GM18951 (cell line): ENCODE results near the gene KIAA0513.
"Not testable (repeated sequence)": the region's sequence is repeated elsewhere in the genome, so short reads cannot be mapped to it uniquely, and the experiment has no call there.

Experiments
- POLR2A ChIP-seq: IDR thresholded peaks from 4 replicates; pipeline ENCODE4 v1.6.1; 2011; ENCODE audit warnings: mild to moderate bottlenecking; ENCODE audit not compliant: insufficient read length, insufficient read depth; ENCODE audit errors: extremely low read depth
- in situ Hi-C: fragments of 300-500 bp; cut with MboI; formaldehyde crosslinking; loops from one replicate; pipeline ENCODE4 v1.12.0; 2022; ENCODE audit warnings: low sequenced_read_pairs, mixed read lengths, inconsistent platforms; ENCODE audit not compliant: unreplicated experiment

Gene KIAA0513

DNA sequence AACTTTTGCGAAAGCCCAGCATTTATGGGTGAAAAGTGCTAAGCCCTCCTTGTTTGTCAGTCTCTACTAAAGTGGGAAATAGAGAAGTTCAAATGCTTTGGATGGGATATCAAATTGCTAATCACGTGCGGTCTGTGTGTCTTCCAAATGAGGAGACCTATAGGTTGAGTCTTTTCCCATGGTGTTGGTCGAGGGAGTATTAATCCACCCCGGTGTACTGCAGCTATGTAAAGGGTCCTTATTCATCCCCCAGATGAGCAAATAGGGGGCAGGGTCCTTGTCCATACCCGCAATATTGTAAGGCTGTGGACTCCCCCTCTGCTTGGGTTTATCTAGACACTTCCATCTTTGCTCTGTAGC, 14.6 kb downstream of the KIAA0513 start:
- TF ChIP-seq POLR2A, result no peak
- in situ Hi-C loops, result no loop called here

DNA sequence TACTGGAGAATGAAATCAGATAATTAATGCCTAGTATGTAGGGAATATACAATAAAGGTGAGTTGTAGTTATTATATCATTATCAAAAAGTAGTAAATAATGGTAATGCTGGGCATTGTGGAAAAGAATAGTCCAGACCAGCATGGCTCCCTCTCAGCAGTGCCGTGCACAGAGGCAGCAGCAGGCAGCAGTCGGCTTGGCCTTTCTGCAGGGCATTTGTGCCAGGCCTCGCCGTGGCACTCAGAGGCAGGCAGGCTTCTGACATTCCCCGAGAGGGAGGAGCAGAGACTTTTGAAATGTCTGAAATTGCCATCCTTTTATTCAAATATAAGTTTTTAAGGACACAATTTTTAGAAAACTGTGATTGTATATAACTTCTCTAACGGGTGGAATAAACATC, 15.0 kb downstream of the KIAA0513 start:
- in situ Hi-C loops, result no loop called here
- TF ChIP-seq POLR2A, result no peak

DNA sequence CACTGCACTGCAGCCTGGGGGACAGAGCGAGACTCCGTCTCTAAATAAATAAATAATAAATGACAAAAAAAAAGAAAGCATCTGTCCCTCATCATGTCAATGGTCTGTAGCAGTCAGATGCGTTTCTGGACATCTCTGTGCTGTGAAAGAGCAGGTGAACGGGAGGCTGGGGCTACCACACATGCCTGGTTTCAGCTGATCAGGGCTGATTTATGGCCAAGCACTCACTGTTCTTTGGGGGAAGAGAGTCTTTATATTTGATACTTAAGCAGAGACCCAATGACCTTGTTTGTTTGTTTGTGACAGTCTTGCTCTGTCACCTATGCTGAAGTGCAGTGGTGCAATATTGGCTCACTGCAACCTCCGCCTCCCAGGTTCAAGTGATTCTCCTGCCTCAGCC, 17.5 kb downstream of the KIAA0513 start:
- in situ Hi-C loops, result no loop called here

DNA sequence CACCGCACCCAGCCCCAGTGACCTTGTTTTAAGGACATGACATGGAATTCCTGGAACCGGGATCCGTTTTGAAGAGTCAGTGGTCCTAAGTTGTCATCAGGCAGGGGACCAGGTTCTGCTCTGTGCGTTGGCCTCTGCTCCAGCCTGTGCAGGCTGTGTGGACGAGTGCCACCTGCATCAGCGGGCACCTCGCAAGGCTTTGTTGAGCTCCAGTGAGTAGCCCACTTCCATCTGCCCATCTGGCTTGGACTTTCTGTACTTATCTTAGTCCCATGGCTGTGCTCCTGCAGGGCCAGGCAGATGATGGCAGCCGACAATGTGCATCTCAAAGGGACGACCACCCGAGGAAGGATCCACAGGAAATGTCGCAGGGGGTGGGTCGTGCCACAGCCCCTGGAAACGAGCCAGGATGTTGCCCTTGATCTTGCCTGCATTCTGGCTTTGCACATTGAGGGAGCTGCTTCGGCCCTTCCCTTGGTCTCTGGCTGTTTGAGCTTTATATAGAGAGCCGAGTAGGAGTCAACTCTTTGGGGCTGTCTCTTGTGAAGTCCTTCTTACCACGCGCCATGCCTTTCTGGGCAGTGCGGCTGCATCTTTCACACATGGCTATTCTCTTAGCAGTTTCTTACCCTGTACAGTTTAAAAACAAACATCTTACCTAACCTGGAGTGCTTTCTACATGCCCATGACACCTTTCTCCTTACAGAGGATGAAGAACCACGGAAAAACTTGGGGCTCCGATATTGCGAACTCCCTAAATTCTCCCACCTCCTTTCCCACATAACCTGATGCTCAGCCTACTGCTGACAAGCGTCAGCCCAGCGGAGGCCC, 18.3 kb downstream of the KIAA0513 start:
- in situ Hi-C loops, result no loop called here

More for the DNA sequence above, 17.5 kb downstream of the KIAA0513 start:
- TF ChIP-seq POLR2A, result no peak

DNA sequence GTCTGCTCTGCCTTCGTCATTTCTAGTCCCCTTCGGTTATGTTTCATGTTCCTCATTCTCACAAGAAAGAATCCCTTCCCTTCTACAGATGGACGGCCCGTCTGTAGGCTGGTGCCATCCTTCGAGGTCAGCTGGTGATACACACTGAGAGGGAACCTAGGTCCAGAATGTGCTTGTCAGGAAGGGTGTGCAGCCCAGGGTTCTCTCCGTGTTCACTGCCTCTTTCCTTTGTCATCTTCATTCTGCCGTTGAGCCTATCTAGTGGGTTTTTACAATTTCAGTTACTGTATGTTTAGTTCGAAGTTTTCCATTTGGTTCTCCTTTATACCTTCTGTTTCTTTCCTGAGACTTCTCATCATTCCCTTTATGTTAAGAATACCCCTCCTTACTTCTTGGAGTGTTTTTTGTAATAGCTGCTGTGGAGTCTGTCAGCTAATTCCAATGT, 18.9 kb downstream of the KIAA0513 start:
- TF ChIP-seq POLR2A, result no peak
- in situ Hi-C loops, result no loop called here

More for the DNA sequence above, 18.3 kb downstream of the KIAA0513 start:
- TF ChIP-seq POLR2A, result no peak

DNA sequence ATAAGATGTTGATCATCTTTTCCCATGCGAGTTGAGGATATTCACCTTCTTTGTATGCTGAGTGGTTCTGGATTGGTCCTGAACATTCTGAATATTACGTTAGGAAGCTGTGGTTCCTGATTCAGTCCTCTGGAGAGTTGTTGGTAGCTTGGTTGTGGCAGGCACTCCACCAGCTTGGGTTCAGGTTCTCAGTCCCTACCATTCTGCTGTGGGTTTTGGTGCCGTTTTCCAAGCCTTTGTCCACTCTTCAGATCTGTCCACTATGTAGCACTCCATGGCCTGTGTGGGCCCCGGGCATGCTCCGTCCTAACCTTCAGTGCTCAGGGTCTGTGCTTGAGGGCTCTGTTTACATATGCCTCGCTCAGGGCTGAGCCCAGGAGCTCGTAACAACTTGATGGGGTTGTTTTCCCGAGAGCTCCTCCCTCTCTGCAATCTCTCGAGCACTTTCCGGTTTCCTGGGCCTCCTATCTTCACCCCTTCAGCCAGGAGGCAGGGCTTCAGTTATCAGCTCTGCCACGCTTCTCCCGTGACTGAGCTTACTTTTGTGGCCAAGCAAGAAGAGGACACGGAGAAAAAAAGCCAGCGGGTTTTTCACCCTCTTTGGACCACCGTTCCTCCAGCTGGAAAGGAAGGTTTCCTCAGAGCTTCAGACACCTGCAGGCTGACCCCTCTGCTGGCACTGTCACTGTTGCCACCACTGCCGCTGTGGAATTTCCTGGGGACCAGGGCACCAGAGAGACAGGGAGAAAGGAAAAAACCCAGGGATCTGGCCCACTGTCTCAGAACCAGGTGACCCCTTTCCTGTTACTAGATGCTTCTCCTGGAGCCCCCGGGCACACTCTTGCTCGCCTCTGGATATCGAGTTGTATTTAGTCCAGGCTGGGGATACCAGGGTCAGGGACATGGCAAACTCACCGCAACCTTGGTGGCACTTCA, 19.6 kb downstream of the KIAA0513 start:
- TF ChIP-seq POLR2A, result no peak
- in situ Hi-C loops, result no loop called here

DNA sequence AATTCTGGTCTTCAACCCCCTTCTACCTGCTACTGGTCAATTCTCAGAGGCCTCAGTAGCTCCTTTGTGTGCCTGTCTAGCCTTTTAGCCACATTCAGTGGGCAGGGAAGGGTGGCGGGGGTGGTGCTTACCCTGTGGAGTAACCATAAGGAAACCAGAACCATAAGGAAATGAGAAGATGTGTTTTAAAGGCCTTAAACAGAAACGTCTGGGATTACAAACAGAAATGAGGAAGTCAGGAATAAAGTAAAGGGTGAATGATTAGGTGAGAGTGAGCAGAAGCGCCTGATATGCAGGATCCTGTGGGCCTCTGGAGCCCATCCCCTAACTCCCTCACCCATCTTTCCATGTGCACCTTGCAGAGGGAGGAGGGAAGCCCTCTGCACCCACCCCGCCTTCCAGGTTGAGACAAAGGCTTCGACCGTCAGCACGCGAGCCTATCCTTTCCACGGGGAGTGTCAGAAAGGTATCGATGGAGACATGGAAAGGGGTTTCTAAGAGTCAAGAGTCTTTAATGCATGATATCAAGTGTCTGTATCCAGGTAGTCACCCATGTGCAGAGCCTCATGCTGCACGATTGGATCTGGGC, 20.4 kb downstream of the KIAA0513 start:
- no peak for TF ChIP-seq POLR2A

DNA sequence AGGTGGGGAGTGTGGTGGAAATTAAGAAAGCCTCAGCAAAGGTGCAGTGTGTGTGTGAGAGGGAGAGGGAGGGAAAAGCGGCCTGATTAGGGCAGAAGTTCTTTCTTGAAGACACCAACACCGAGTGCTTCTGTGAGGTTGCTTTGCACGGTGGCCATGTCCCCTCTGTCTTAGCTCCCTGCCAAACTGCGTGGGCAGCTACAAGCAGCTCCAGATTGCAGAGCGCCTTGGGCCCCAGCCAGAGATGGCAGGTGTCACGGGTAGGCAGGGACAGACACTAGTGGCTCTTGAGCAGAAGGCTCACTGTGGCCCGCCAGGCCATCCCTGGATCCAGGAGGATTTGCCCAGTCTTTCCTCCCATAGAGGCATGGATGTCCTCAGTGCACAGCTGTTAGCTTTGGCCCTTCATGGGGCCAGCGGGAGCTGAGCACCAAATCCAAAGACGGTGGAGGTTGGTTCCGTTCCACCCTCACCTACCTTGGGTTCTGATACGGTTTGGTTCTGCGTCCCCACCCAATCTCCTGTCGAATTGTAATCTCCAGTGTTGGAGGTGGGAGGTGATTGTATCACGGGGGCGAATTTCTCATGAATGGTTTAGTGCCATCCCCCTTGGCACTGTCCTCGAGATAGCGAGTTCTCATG, 21.4 kb downstream of the KIAA0513 start:
- no peak for TF ChIP-seq POLR2A

More for the DNA sequence above, 20.4 kb downstream of the KIAA0513 start:
- in situ Hi-C loops, result no loop called here

DNA sequence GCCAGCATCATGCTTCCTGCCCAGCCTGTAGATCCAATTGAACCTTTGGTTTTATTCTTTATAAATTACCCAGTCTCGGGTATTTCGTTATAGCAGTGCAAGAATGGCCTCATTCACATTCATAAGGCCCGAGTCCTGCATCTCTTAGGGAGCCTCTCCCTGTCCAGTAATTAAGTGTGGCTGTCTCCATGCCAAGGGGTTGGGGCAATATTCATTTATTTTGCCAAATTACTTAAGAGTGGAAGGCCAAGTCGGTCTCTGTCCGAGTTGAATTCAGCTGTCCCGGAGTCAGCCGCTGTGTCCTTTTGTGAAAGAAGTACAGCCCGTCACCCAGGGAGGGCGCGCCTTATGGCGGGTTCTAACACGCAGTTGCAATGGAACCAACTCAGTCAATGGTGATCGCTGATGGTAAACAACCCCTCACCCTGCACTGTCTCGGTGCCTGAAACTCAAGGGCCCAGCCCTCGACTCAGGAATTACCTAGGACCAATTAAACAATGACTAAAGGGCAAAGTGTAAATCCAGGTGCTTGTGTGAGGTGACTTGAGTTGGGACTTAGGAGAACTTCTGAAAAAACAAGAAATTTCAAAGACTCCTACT, 22.2 kb downstream of the KIAA0513 start:
- in situ Hi-C loops, result no loop called here
- TF ChIP-seq POLR2A, result no peak

More for the DNA sequence above, 21.4 kb downstream of the KIAA0513 start:
- in situ Hi-C loops, result no loop called here

DNA sequence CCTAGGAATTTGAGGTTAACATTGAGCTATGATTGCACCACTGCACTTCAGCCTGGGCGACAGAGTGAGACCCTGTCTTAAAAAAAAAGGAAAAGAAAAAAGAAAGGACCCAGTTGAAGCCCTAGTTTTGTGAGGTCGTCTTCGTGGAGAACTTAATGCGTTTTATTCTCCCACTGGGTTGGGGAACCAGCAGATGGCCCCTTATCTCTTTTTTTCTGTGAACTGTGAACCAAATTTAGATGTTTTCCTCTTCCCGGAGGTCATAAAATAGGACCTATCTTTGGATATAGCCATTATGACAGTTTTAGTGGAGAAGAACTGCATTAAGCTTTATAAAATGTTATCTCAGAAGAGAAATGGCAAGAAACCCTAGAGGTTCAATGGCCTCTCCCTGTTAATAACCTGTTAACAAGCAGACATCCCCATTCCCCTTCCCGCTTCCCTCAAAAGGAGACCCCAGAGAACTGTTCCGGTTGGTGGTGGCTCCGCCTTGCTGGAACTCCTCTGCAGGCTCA, 23.5 kb downstream of the KIAA0513 start:
- in situ Hi-C loops, result no loop called here
- no peak for TF ChIP-seq POLR2A

DNA sequence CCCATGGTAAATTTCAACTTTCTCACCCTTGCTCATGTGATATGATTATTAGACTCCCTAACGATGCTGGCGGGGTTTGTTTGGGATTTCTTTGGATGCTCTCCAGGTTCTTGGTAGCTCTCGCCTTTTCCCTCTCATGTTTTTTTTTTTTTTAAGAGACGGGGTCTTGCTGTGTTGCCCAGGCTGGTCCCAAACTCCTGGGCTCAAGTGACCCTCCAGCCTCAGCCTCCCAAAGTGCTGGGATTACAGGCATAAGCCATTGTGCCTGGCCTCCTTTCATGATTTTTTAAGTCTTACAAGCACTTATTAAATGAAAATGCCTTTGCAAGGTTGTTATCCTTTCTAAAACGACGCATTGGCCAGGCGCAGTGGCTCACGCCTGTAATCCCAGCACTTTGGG, 24.1 kb downstream of the KIAA0513 start:
- no peak for TF ChIP-seq POLR2A

DNA sequence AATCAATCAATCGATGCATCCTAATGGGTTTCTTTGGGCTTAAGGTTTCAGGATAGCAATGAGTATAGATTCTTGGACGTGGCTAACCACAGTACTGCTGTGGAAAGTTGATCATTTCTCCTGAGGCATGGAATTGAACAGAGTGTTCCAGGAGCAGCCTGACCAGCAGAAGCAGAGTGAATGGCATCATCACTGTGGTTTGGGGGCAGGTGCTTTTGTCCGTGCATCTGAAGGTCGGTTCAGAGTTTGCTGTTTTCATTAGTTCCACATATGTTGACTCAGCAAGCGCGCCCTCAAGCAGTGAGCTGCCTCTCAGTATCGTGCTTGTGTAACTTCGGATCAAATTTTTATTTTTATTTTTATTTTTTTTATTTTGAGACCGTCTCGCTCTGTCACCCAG, 24.9 kb downstream of the KIAA0513 start:
- in situ Hi-C loops, result no loop called here

More for the DNA sequence above, 24.1 kb downstream of the KIAA0513 start:
- in situ Hi-C loops, result no loop called here

DNA sequence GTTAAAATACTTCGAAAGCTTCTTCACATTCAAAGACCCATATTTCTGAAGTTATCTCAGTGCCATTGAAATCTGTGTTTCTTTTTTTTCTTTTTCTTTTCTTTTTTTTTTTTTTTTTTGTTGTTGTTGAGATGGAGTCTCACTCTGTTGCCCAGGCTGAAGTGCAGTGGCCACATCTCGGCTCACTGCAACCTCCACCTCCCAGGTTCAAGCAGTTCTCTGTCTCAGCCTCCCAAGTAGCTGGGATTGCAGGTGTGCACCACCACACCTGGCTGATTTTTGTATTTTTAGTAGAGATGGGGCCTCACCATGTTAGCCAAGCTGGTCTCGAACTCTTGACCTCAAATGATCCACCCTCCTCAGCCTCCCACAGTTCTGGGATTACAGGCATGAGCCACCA, 26.7 kb downstream of the KIAA0513 start:
- in situ Hi-C loops, result not testable (repeated sequence)

More for the DNA sequence above, 24.9 kb downstream of the KIAA0513 start:
- no peak for TF ChIP-seq POLR2A
